Muscle of leg (tissue), 11 donors: ENCODE data around the gene C2CD5. TPM values are rescaled to one million over a fixed set of nuclear protein-coding genes. Genes with fewer than 3 reads are reported as not detected.

Experiments used
- DNase-seq: peaks from one replicate; pipeline ENCODE4 v3.0.0; 2013
- H3K27ac ChIP-seq: one replicate; pipeline ENCODE4 v1.5.1; 2013; ENCODE audit warnings: mild to moderate bottlenecking, low read length, control low read depth
- H3K27me3 ChIP-seq: one replicate; pipeline ENCODE4 v1.6.1; 2013; ENCODE audit warnings: low read length; ENCODE audit not compliant: control insufficient read depth, insufficient read depth
- H3K36me3 ChIP-seq: one replicate; pipeline ENCODE4 v1.6.1; 2013; ENCODE audit warnings: low read length; ENCODE audit not compliant: control insufficient read depth, insufficient read depth
- H3K4me1 ChIP-seq: one replicate; pipeline ENCODE4 v1.6.1; 2013; ENCODE audit warnings: low read length; ENCODE audit not compliant: control insufficient read depth, insufficient read depth
- H3K4me3 ChIP-seq: one replicate; pipeline ENCODE4 v1.5.1; 2013; ENCODE audit warnings: low read length, control low read depth
- H3K9me3 ChIP-seq: replicated peaks from 2 replicates; pipeline ENCODE4 v1.6.1; 2013; ENCODE audit warnings: low read depth, low read length; ENCODE audit not compliant: control insufficient read depth
- WGBS: methylation state at CpG from one replicate; pipeline ENCODE4 v1.1.5; 2013; ENCODE audit warnings: missing lambda C conversion rate; ENCODE audit not compliant: insufficient coverage; 5-methylcytosine and 5-hydroxymethylcytosine counted together
- polyA plus RNA-seq, 8 donors: library from polyadenylated mRNA; unstranded; fragments of 120-200 nt; gene quantifications; one replicate each; pipeline versions ENCODE4 v1.2.1 to v1.2.3, GENCODE V29; 2013; ENCODE audit warnings: inconsistent platforms in 1 of 8, low replicate concordance in 1 of 8; ENCODE audit not compliant: insufficient read length in 8 of 8, insufficient read depth in 1 of 8
- total RNA-seq: library from RNA; stranded (reverse); fragments of 120-200 nt; gene quantifications from one replicate; pipeline ENCODE4 v1.2.4, GENCODE V29; 2013

C2CD5 gene
- total and polyA plus RNA-seq, 9 donors = 22.4 to 38.4 (median 28.4) TPM

DNA sequence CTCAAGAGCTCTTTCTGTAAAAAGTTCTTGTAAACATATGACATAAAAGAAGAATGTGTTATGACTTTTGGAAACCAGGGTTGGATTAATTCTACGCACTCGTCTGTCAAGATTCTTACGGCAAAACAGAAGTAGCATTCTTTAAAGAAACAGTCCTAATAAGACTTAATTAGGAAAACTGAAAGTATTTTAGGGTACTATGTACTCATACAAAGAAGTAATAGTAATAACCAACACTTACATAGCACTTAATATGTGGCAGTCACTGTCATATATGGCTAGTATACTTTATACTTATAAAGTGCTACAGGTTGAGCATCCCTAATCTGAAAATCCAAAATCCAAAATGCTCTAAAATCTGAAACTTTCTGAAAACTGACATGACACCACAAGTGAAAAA, 136.9 kb downstream of the C2CD5 start:
- Histone ChIP-seq H3K36me3 (no peaks in the 10 kb centered on the region), H3K4me1 (peaks cover 5% of the 10 kb centered on the region), H3K27ac (no peak overlapping the region), H3K27me3 (no peaks in the 10 kb centered on the region), H3K4me3 (no peak overlapping the region), H3K9me3 (no peaks in the 10 kb centered on the region)
- no CpG with 5 or more reads among the region's 3 CpGs for WGBS
- no peak for DNase-seq

DNA sequence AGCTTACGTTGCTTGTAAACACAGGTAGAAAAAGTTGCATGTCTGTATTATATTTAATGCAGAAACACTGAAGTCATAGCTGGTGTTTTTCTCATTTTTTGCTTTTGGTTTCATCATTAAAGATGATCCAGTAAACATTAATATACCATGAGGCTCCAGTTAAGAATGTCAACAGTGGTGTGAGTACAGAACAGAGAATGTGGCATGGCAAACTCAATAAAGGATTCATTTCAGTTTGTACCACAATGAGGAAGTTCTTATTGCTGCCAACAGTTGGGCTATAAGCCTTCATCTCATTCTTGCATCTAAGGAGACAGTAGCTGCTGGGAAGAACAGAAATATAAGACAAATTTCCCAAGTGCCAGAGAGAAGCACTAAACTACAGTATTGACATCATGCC, 137.7 kb downstream of the C2CD5 start:
- no CpG with 5 or more reads among the region's 1 CpG for WGBS
- DNase-seq = no peak
- no peak overlapping the region for H3K27ac ChIP-seq

DNA sequence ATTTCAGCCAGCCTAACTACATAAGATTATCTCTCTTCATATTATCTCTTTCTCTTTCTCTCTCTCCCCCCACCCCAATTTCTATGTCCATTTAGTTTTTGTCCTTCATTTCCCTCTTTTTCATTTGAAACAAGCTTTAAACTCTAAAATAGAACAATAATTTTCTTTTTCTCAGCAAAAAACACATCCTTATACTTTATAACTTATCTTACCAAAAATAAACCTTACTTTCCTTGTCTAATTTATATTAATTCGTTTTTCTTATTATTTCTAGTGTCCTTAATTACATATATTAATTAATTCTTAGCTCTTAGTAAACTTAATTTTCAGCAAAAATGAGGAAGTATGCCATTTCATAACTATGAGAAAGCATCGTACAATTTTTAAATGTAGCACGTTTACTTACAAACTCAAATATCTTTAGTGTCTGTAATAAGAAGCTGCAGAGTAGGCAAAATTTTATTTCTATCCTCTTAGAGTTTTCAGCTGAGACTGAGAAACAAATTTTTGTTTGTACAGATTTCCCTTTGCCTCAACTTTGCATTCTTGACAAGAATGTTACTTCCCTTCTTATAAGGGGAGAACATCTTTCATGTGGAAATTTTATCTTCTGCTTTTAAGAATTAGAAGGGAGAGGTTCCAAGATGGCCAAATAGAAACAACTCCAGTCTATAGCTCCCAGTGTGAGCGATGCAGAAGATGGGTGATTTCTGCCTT, 144.7 kb downstream of the C2CD5 start:
- no peaks in the 10 kb centered on the region for H3K27me3 ChIP-seq
- no peaks in the 10 kb centered on the region for H3K9me3 ChIP-seq
- no peaks in the 10 kb centered on the region for H3K4me1 ChIP-seq
- H3K27ac ChIP-seq = no peak overlapping the region
- no peak overlapping the region for H3K4me3 ChIP-seq
- no peaks in the 10 kb centered on the region for H3K36me3 ChIP-seq
- peak; percentile 43 for DNase-seq
- 100% methylated on average over 1 of the region's 4 CpGs for WGBS

More for the DNA sequence above, 137.7 kb downstream of the C2CD5 start:
- Histone ChIP-seq H3K36me3 (no peaks in the 10 kb centered on the region), H3K27me3 (no peaks in the 10 kb centered on the region), H3K4me3 (no peak overlapping the region), H3K4me1 (peaks cover 5% of the 10 kb centered on the region), H3K9me3 (no peaks in the 10 kb centered on the region)

Other genes starting within 250 kb of the C2CD5 start
- gene ST8SIA1, start 209.8 kb downstream of the C2CD5 start, total RNA-seq = 6.9 TPM
- 1 to 10 TPM; 6.4 to 8.6 (median 7.5) TPM for gene ST8SIA1, start 209.8 kb downstream of the C2CD5 start, polyA plus RNA-seq
- 29.8 TPM for gene ETNK1, start 80.6 kb upstream of the C2CD5 start, total RNA-seq
- 10 to 100 TPM; 15.8 to 27.5 (median 19.3) TPM for gene ETNK1, start 80.6 kb upstream of the C2CD5 start, polyA plus RNA-seq